Neural cell (in vitro differentiated cells): ENCODE measurements around the gene SBNO1. TPM values are rescaled to one million over a fixed set of nuclear protein-coding genes. Genes with fewer than 3 reads are reported as not detected.

Source experiments
- H2AFZ ChIP-seq: fragments of 200-600, 300-800 bp; sonication (generic), shearing (Covaris generic); 2 replicates; pipeline ENCODE4 v1.6.0; 2014; ENCODE audit warnings: low read depth, mild to moderate bottlenecking, antibody characterized with exemption, low read length, moderate library complexity
- H3F3A ChIP-seq: fragments of 200-600 bp; shearing (Covaris generic); 2 replicates; pipeline ENCODE4 v1.6.1; 2016; ENCODE audit warnings: mild to moderate bottlenecking, moderate library complexity, mixed read lengths, antibody characterized with exemption, low read length; ENCODE audit not compliant: insufficient read depth, poor library complexity, severe bottlenecking
- H3K27ac ChIP-seq: fragments of 200-600, 300-800 bp; sonication (generic), shearing (Covaris generic); 2 replicates; pipeline ENCODE4 v1.5.1; 2014; ENCODE audit warnings: mild to moderate bottlenecking, low read length, moderate library complexity
- H3K27me3 ChIP-seq: fragments of 300-800, 200-600 bp; sonication (generic), shearing (Covaris generic); 2 replicates; pipeline ENCODE4 v1.6.0; 2014; ENCODE audit warnings: mild to moderate bottlenecking, low read depth, low read length, moderate library complexity; ENCODE audit not compliant: insufficient read depth
- H3K36me3 ChIP-seq: fragments of 300-800, 200-600 bp; sonication (generic), shearing (Covaris generic); 2 replicates; pipeline ENCODE4 v1.5.1; 2014; ENCODE audit warnings: mild to moderate bottlenecking, antibody characterized with exemption, low read length, moderate library complexity; ENCODE audit not compliant: insufficient read depth
- H3K4me2 ChIP-seq: fragments of 300-800, 200-600 bp; sonication (generic), shearing (Covaris generic); 2 replicates; pipeline ENCODE4 v1.6.0; 2014; ENCODE audit warnings: mild to moderate bottlenecking, low read length
- H3K4me3 ChIP-seq: fragments of 300-800, 200-600 bp; sonication (generic), shearing (Covaris generic); 2 replicates; pipeline ENCODE4 v1.5.1; 2014; ENCODE audit warnings: mild to moderate bottlenecking, low read length, moderate library complexity
- H3K79me2 ChIP-seq: fragments of 200-600 bp; shearing (Covaris generic); replicated peaks from 2 replicates; pipeline ENCODE4 v1.6.0; 2014; ENCODE audit warnings: mild to moderate bottlenecking, low read length, moderate library complexity; ENCODE audit not compliant: insufficient read depth
- H3K9ac ChIP-seq: fragments of 300-800, 200-600 bp; sonication (generic), shearing (Covaris generic); 2 replicates; pipeline ENCODE4 v1.6.1; 2016; ENCODE audit warnings: mild to moderate bottlenecking, low read length, mixed read lengths
- H3K9me2 ChIP-seq: fragments of 200-600 bp; shearing (Covaris generic); 2 replicates; pipeline ENCODE4 v1.6.1; 2016; ENCODE audit warnings: mild to moderate bottlenecking, low read length, mixed read lengths; ENCODE audit not compliant: insufficient read depth
- H3K9me3 ChIP-seq: fragments of 200-600, 300-800 bp; sonication (generic), shearing (Covaris generic); 2 replicates; pipeline ENCODE4 v1.6.1; 2016; ENCODE audit warnings: mild to moderate bottlenecking, mixed run types, low read length, moderate library complexity, mixed read lengths
- H4K20me1 ChIP-seq: fragments of 200-600 bp; shearing (Covaris generic); 2 replicates; pipeline ENCODE4 v1.6.1; 2016; ENCODE audit warnings: mild to moderate bottlenecking, mixed run types; ENCODE audit not compliant: insufficient read depth
- EP300 ChIP-seq: fragments of 450-650 bp; conservative IDR thresholded peaks from 2 replicates; pipeline ENCODE4 v1.6.1; 2014; ENCODE audit warnings: antibody characterized with exemption, mild to moderate bottlenecking, moderate library complexity; ENCODE audit not compliant: poor library complexity, severe bottlenecking
- EZH2 ChIP-seq: fragments of 200-600, 300-800 bp; shearing (Covaris generic), sonication (generic); IDR thresholded peaks from 2 replicates; pipeline ENCODE4 v1.6.1; 2014; ENCODE audit warnings: antibody characterized with exemption, low read length, borderline replicate concordance, mild to moderate bottlenecking; ENCODE audit not compliant: insufficient read depth, poor library complexity, severe bottlenecking
- MXI1 ChIP-seq: fragments of 450-650 bp; conservative IDR thresholded peaks from 2 replicates; pipeline ENCODE4 v1.6.1; 2014; ENCODE audit warnings: antibody characterized with exemption, mild to moderate bottlenecking; ENCODE audit not compliant: poor library complexity, severe bottlenecking
- POLR2AphosphoS5 ChIP-seq: IDR thresholded peaks from 2 replicates; pipeline ENCODE4 v1.6.1; 2012
- RAD21 ChIP-seq: fragments of 450-650 bp; conservative IDR thresholded peaks from 2 replicates; pipeline ENCODE4 v1.6.1; 2014; ENCODE audit warnings: antibody characterized with exemption, mild to moderate bottlenecking, moderate library complexity
- SMC3 ChIP-seq: fragments of 450-650 bp; conservative IDR thresholded peaks from 2 replicates; pipeline ENCODE4 v1.6.1; 2014; ENCODE audit warnings: antibody characterized with exemption, mild to moderate bottlenecking, moderate library complexity; ENCODE audit not compliant: poor library complexity
- TAF1 ChIP-seq: IDR thresholded peaks from 2 replicates; pipeline ENCODE4 v1.6.1; 2012; ENCODE audit warnings: low read depth
- polyA plus RNA-seq: library from polyadenylated mRNA; depleted of rRNA; stranded (reverse); fragments of >200 nt; gene quantifications from 2 replicates; pipeline ENCODE4 v1.2.3, GENCODE V29; 2014
- TF ChIP-seq, protein P1 (sequence below): fragments of 450-650 bp; IDR thresholded peaks from 2 replicates; pipeline ENCODE4 v1.5.1; 2014; ENCODE audit warnings: antibody characterized with exemption, mild to moderate bottlenecking, moderate library complexity; ENCODE audit not compliant: poor library complexity, severe bottlenecking
- TF ChIP-seq, protein P2 (sequence below): IDR thresholded peaks from 2 replicates; pipeline ENCODE4 v1.6.1; 2012; ENCODE audit warnings: borderline replicate concordance

SBNO1 gene
- polyA plus RNA-seq, 1 donor from 2014 or later = 17.9 TPM

DNA sequence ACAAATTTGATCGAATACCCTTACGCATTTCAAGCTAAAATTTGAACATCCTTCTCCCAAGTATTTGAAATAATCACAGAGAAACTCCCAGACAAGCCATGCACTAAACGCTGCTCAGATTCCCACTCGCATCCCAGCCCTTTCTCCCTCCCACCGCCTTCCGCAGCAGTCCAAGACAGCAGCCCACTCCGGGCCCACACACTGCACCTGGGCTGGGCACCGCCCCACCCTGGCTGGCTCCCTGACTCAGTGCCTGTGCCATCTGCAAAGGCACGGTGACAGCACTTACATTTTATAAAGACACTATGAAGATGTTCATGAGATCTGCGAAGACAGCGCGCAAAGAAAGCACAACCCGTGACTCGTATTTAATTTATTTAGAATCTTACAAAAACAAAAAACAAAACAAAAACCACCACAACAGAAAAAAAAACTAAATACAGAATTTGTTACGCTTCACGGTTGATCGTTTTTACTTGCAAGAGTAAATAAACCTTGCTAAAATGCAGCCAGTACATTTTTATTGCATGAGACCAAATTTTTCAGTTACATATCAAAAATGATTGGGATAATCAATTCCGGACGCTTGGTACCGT is 75.8 kb downstream of the SBNO1 start:
- peaks cover 6% of the 10 kb centered on the region for H3K36me3 ChIP-seq
- H3K27me3 ChIP-seq = no peaks in the 10 kb centered on the region
- H3K27ac ChIP-seq = no peak overlapping the region
- H4K20me1 ChIP-seq = no peaks in the 10 kb centered on the region
- no peak overlapping the region for H3K4me3 ChIP-seq
- H2AFZ ChIP-seq = no peak overlapping the region
- H3K9me3 ChIP-seq = no peaks in the 10 kb centered on the region
- H3F3A ChIP-seq = no peaks in the 10 kb centered on the region
- H3K4me2 ChIP-seq = no peak overlapping the region
- TF ChIP-seq TAF1 = no peak
- TF ChIP-seq, protein P1, sequence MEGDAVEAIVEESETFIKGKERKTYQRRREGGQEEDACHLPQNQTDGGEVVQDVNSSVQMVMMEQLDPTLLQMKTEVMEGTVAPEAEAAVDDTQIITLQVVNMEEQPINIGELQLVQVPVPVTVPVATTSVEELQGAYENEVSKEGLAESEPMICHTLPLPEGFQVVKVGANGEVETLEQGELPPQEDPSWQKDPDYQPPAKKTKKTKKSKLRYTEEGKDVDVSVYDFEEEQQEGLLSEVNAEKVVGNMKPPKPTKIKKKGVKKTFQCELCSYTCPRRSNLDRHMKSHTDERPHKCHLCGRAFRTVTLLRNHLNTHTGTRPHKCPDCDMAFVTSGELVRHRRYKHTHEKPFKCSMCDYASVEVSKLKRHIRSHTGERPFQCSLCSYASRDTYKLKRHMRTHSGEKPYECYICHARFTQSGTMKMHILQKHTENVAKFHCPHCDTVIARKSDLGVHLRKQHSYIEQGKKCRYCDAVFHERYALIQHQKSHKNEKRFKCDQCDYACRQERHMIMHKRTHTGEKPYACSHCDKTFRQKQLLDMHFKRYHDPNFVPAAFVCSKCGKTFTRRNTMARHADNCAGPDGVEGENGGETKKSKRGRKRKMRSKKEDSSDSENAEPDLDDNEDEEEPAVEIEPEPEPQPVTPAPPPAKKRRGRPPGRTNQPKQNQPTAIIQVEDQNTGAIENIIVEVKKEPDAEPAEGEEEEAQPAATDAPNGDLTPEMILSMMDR = no peak
- TF ChIP-seq MXI1 = no peak
- TF ChIP-seq RAD21 = no peak
- TF ChIP-seq POLR2AphosphoS5 = no peak
- TF ChIP-seq, protein P2, sequence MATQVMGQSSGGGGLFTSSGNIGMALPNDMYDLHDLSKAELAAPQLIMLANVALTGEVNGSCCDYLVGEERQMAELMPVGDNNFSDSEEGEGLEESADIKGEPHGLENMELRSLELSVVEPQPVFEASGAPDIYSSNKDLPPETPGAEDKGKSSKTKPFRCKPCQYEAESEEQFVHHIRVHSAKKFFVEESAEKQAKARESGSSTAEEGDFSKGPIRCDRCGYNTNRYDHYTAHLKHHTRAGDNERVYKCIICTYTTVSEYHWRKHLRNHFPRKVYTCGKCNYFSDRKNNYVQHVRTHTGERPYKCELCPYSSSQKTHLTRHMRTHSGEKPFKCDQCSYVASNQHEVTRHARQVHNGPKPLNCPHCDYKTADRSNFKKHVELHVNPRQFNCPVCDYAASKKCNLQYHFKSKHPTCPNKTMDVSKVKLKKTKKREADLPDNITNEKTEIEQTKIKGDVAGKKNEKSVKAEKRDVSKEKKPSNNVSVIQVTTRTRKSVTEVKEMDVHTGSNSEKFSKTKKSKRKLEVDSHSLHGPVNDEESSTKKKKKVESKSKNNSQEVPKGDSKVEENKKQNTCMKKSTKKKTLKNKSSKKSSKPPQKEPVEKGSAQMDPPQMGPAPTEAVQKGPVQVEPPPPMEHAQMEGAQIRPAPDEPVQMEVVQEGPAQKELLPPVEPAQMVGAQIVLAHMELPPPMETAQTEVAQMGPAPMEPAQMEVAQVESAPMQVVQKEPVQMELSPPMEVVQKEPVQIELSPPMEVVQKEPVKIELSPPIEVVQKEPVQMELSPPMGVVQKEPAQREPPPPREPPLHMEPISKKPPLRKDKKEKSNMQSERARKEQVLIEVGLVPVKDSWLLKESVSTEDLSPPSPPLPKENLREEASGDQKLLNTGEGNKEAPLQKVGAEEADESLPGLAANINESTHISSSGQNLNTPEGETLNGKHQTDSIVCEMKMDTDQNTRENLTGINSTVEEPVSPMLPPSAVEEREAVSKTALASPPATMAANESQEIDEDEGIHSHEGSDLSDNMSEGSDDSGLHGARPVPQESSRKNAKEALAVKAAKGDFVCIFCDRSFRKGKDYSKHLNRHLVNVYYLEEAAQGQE = no peak
- TF ChIP-seq EZH2 = no peak
- no peak for TF ChIP-seq EP300
- TF ChIP-seq SMC3 = no peak
- no peaks in the 10 kb centered on the region for H3K79me2 ChIP-seq
- no peaks in the 10 kb centered on the region for H3K9me2 ChIP-seq
- no peak overlapping the region for H3K9ac ChIP-seq

DNA sequence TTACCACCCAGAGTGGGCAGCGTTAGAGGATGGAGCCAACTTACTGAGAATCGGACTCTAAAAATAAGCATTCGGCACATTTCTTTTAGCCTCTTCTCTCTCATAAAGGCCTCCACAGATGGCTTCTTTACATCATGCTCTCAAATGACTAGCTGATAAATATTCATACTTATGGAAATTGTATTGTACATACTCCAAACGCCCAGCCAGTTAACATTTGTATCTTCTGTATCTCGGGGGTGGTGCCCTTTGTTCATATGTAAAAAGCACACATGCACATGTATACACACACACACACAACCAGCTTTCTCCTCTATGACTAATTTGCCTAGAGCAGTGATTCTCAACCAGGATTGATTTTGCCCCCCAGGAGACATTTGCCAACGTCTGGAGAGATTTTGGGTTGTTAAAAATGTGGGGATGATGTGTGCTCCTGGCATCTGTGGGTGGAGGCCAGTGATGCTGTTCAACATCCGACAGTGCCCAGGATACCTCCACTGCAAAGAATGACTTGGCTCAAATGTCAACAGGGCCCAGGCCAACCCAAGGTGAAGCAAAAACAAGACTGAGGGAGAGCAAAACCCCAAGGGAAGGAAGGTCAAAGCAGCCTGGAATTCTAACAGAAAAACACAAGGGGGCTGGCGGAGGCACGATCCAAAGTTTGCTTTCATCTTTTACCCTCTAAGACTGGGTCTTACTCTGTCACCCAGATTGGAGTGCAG is 77.8 kb downstream of the SBNO1 start:
- Histone ChIP-seq H3K4me3 (no peak overlapping the region), H3K27me3 (no peaks in the 10 kb centered on the region), H3F3A (no peaks in the 10 kb centered on the region), H2AFZ (no peak overlapping the region), H3K9ac (no peak overlapping the region), H4K20me1 (no peaks in the 10 kb centered on the region), H3K4me2 (no peak overlapping the region), H3K27ac (peak overlapping the region; percentile 23), H3K79me2 (no peaks in the 10 kb centered on the region), H3K36me3 (no peaks in the 10 kb centered on the region), H3K9me2 (no peaks in the 10 kb centered on the region), H3K9me3 (no peaks in the 10 kb centered on the region)
- no peak for TF ChIP-seq SMC3
- TF ChIP-seq EZH2 = no peak
- no peak for TF ChIP-seq POLR2AphosphoS5
- no peak for TF ChIP-seq RAD21
- TF ChIP-seq, protein P1 = no peak
